Measurements from ENCODE around the gene PIGC.

Gene PIGC

DNA sequence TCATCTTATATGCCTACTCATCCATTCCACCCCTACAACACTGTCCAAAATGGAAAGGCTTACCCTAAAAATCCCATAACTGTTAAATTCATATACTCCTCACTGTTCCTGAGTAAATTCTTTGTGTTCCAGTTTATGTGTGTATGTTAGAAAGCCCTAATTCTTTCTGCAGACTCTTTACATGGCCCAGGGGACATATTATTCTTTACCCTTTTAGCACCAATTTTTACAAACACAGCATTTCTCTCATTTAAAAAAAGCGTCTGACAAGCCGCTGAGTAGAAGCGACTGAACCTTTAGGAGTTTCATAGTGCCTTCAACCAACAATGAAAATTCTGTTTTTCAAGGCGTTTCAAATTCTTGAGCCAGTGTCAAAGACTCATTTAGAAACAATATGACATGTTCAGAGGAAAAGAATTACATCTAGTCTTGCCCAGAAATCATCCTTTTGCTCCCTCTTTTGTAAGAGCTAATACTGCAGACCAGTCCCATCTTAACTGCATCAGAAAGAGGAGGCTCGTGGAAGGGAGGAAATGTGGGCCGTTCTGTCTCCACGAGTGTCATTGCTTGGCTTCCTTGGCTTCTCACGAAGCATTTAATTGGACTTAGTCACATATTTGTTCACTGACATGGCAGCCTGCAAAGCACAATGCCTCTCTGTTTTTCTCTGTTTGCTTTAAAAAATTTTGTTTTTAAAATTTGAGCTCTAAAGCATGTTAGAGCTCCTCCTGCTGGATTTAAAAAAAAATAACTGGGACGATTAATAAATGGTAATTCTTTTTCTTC lies 44.7 kb downstream of the PIGC start:
- DNase-seq (ENCODE audit: low spot score): peak; percentile 93

GRCh38 chr1:172398193-172398592 lies 45.7 kb downstream of the PIGC start:
- DNase-seq (ENCODE audit: low spot score): peak; percentile 42

DNA sequence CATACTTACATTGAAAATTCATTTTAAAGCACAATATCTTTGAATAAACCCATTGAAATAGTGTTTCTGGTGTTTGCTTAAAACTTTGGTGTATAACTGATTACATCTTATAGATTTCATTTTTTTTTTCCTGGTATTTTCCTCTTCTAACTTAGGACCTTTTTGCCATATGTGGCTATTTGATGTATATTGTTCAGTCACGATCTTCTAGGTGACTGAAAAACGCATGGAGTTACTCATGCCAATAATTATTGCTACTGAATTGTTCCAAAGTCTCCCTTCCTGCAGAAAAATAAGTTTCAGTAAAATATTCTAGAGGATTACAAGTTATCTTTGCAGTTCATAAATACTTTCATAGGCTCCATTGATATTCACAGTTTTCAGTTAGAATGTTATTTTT lies 46.2 kb downstream of the PIGC start:
- no peak for DNase-seq (ENCODE audit: low spot score)

DNA sequence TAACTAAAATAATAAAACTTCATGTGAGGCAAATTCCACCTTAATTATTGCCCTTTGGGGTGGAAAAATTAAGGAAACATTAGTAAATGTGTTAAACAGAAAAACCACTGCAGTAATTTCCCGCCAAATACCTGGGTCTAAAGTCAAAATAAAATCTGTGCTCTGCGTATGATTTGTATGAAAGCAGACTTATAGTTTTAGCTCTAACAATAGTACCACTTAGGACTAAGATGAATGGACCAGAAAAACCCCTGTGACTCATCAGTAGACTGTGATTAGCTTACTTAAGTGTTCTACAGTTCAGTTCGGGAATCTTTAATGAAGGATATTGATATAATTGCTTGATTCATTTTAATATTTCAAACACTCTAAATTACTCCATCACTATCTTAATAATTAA lies 46.6 kb downstream of the PIGC start:
- DNase-seq (ENCODE audit: low spot score): peak; percentile 65

DNA sequence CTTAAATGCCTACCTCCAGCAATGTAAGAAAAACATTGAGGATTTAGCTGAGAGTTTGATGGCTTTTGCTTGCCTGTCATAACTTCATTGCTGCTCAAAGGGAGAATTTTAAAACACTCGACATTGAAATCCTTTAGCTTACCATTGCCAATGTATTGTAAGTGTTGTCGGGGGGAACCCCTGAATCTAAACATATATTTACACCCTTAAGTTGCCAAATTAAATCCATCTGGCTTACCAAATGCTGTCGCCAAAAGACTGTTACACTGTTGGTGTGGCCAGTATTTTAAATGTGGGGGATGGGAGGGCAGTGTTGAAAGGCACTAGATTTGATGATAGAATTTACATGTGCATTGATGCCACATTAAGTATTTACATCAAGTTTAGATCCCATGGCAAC lies 48.3 kb downstream of the PIGC start:
- DNase-seq (ENCODE audit: low spot score): no peak

DNA sequence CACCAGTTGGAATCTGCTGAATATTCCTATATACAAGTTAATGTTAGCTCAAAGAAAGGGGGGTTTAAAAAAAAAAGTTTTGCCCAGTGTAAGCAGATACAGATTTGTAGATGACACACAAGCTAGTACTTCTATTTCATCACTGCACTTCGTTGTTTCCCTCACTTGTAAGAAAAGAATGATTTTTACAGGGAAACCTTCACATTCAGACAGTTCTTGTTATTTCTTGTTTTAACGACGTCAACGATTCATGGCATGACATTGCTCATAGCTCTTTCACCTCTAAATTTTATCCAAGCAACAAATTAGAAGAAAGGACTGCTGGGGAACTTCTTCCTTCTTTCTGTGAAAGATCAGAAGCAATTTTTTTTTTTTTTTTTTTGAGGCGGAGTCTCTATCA lies 49.1 kb downstream of the PIGC start:
- DNase-seq (ENCODE audit: low spot score): no peak

DNA sequence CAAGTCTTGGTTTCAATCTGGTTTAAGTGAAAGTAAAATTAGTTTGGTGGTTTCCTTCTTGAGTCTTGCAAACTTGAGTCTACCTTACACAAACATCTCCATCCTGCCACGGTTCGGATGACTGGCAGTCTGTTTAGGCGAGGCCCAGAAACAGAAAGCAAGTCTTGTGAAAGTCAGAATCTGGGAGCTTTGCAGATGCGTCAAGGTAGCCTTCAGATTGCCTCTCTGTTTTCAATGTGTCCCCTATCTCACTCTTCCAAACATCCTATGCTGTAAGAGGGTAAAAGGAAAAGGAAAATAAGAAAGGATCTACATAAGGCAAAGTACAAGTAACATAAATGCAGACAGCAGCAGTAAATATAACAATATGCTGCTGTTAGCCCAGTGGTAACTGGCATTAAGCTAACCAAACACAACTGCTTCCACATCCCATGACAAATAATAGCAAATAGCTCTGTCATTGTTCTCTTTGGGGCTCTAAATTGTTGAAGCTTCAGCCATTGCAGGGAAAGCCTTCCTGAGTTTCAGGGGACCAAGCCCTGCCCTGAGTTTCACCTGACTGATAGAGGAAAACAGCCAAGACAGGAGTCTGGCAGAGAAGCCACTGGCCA lies 49.6 kb downstream of the PIGC start:
- DNase-seq (ENCODE audit: low spot score): peak; percentile 89

DNA sequence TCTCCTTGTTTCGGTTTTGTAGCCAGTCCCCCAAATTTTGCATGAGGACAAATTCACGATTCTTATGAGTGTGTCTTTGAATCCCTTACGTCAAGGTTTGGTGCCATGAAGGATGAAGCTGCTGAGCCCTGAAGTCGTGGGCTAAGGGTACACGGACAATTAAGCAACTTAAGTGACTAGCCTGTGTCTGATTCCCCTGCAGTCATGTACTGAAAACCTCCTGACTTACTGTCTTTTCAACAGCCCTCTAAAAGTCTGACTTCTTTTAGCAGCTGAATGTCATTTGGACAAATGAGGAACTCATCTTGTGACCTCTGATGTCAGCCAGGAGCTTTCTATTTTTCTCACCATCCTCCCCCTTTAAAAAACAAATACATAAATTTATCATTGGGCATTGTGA lies 50.5 kb downstream of the PIGC start:
- peak; percentile 88 for DNase-seq (ENCODE audit: low spot score)

DNA sequence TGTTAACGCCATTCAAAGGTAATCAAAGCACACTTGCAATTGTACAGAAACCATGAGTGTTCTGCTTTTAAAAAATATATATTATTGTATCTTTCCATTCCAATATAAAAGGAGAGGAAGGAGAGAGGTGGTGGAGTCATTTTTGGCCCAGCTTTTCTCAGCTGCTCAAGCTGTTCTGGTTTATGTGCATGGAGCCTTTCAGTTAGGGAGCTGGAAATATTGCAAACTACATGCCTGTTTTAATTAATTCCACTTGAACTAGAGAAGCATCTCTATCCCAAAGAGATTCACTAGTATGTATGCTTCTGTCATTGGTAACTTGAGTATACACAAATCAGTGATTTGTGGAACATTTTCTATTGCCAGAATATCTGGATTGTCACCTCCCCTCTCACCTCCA lies 51.9 kb downstream of the PIGC start:
- DNase-seq (ENCODE audit: low spot score): no peak

Data from pons (tissue), 1 donor.